Right lung (tissue), 5 donors: ENCODE results near the gene APBA2. TPM values are rescaled to one million over a fixed set of nuclear protein-coding genes. Genes with fewer than 3 reads are reported as not detected.

Source experiments
- DNase-seq, 2 donors: peaks; one replicate each; pipeline ENCODE4 v3.0.0-alpha.2; 2013
- polyA plus RNA-seq, 5 donors: library from polyadenylated mRNA; unstranded; fragments of 120-200 nt; gene quantifications; one replicate each; pipeline versions ENCODE4 v1.2.1 to v1.2.3, GENCODE V29; 2013; ENCODE audit warnings: inconsistent platforms in 1 of 5, low replicate concordance in 1 of 5; ENCODE audit not compliant: insufficient read length in 5 of 5, insufficient read depth in 1 of 5

Gene APBA2
- polyA plus RNA-seq, 5 donors, result 8.5 to 14.6 (median 11.5) TPM

- no peak for DNase-seq
Observed at GRCh38 chr15:28934645-28935044, 48.9 kb downstream of the APBA2 start.

GRCh38 chr15:28935316-28935715 lies 49.5 kb downstream of the APBA2 start:
- no peak for DNase-seq

- DNase-seq, result no peak
Observed at GRCh38 chr15:28936081-28936480, 50.3 kb downstream of the APBA2 start.

GRCh38 chr15:28936481-28936881 lies 50.7 kb downstream of the APBA2 start:
- no peak for DNase-seq

- no peak for DNase-seq
Observed at GRCh38 chr15:28937271-28937670, 51.5 kb downstream of the APBA2 start.

DNA sequence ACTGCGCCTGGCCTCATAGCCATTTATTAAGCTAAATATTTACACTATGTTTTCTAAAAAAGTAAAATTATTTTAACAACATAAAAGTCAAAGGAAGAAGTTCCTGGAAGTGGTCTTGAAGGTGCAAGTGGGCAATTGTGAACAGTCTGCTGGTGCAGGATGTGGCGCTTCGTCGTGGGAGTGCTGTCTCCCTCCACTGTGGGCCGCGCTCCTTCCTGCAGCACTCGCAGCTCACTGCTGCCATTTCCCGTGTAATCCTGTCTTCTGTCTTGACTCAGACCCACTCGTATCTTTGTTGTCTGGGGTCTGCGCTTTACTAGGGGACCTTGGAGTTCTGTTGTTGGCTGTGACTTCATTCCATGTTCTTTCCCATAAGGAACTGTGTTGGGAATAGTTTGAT lies 56.3 kb downstream of the APBA2 start:
- no peak for DNase-seq

DNA sequence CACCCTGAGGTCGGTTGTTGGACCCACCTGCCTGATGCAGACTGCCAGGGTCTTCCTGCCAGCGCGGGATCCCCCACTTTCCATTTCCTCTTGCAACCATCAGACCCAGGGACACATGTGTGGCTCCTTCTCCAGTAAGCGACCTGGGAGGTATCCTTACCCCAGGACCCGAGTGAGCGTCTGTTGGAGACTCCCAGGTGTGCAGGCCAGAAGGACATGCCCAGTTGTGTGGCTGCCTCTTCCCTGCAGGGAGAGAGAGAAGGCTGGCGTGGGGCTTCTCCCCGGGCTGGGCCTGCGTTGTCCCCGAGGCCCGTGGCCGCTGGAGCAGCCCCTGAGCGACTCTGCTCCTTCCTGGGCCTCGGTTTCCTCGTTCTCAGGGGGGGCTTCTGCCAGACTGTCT lies 56.8 kb downstream of the APBA2 start:
- no peak for DNase-seq

- no peak for DNase-seq
Observed at GRCh38 chr15:28943146-28943545, 57.4 kb downstream of the APBA2 start.

DNA sequence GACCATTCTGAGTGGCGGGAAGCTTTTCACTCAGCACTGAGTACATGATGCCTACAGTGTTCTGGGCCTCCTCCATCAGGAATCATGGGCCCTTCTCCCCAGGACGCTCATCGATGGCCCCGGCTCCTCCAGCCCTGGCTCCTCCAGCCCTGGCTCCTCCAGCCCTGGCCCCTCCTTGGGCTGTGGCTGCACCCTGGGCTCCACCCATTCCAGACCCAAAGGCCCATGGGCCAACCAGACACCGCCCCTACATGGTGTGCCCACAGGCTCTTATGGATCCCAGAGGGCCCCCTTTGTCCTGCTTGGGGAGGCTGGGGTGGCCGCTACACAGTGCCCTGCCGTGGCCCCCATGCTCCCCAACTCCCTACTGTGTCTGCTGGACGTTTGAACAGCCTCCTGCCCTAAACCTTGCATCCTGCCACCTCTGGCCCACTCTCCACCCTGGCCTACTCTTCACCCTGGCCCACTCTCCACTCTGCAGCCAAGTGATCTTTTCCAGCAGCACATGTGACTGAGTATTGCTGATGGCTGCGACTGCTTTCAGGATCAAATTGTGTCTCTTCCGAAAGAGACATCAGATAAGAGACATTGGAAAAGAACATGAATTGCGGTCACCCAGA lies 57.9 kb downstream of the APBA2 start:
- no peak for DNase-seq

DNA sequence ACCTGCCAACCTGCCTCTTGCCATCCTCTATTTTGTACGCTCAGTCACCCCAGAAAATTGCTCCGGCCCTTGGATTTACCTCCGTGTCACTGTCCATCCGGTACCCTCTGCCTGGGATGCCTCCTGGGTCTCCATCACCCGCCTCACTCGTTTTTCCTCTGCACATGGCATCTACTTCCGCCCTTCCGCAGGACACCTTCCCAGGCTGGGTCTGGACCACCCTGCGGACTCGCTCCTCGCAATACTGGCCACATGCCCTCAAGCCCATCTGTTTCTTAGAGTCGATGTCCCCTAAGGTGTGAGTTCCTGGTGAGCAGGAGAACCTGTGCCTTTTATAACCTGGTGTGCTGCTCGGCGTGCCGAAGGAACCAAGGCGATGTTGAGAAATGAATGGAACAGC lies 58.5 kb downstream of the APBA2 start:
- DNase-seq, result no peak

DNA sequence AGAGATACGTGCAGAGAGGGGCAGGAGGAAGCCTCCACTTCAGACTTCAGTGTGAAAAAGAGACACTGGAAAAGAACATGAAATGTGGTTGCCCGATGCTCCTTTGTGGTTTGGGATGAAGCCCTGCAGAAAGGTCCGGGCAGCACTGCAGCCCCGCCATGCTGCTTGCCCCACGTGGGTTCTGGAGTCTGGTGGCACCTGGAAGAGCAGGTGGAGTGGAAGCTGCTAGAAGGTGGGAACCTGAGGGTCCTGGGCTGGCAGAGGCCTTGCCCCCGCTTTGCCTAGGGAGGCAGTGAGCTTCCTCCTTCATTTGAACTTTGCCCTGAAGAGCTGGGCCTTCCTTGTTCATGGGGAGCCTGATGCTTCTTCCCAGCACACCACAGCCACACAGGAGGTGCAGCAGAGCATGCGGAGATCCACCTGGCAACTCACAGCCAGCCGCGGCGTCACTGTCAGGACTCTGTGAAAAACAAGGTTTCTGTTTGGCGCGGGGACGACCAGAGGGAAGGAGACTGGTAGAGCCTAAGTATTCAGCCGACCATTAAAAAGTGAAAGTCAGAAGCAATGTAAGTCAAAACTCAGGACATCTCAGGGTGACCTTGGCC lies 59.0 kb downstream of the APBA2 start:
- DNase-seq, result no peak

- DNase-seq, result no peak
Observed at GRCh38 chr15:28945626-28946230, 60.0 kb downstream of the APBA2 start.

DNA sequence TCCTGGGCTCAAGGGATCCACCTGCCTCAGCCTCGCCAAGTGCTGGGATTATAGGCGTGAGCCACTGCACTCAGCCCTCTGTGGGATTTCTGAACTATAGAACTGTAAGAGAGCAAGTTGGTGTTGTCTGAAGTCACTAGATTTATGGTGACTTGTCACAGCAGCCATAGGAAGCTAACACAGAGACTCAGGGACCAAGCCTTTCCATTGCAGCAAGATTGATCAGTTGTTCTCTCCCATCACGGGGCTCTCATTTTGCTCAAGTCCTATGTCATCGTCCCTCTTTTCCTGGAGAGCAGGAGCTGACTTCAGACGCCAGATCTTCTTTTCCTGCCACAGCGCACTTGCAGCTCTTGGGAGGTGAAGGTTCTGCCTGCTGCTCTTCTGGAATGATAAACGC lies 61.0 kb downstream of the APBA2 start:
- no peak for DNase-seq

GRCh38 chr15:28947221-28947674 lies 61.5 kb downstream of the APBA2 start:
- DNase-seq, result no peak

DNA sequence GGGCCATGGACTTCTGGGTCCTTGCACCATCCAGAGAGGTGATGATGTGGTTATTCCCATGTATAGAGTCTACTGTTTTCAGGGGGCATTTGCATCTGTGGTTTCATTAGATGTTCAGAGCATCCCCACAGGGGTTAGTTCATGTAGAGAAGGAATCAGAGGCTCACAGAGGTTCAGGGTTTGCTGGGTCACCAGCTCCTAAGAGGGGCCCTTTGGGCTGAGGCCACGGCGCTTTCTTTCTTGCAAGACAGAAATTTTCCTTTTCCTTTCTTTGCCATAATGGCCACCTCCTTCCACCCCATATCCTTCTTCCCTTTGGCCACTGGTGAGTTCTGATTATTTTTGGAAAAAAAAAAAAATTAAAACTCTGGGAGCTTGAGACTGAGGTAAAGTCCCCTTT lies 62.3 kb downstream of the APBA2 start:
- no peak for DNase-seq

GRCh38 chr15:28950916-28951315 lies 65.1 kb downstream of the APBA2 start:
- no peak for DNase-seq

- DNase-seq, result peak; percentile 32 to 41
Observed at GRCh38 chr15:28952666-28953491, 67.1 kb downstream of the APBA2 start.

- no peak for DNase-seq
Observed at GRCh38 chr15:28953573-28954195, 67.9 kb downstream of the APBA2 start.

GRCh38 chr15:28954466-28955159 lies 68.8 kb downstream of the APBA2 start:
- no peak for DNase-seq

DNA sequence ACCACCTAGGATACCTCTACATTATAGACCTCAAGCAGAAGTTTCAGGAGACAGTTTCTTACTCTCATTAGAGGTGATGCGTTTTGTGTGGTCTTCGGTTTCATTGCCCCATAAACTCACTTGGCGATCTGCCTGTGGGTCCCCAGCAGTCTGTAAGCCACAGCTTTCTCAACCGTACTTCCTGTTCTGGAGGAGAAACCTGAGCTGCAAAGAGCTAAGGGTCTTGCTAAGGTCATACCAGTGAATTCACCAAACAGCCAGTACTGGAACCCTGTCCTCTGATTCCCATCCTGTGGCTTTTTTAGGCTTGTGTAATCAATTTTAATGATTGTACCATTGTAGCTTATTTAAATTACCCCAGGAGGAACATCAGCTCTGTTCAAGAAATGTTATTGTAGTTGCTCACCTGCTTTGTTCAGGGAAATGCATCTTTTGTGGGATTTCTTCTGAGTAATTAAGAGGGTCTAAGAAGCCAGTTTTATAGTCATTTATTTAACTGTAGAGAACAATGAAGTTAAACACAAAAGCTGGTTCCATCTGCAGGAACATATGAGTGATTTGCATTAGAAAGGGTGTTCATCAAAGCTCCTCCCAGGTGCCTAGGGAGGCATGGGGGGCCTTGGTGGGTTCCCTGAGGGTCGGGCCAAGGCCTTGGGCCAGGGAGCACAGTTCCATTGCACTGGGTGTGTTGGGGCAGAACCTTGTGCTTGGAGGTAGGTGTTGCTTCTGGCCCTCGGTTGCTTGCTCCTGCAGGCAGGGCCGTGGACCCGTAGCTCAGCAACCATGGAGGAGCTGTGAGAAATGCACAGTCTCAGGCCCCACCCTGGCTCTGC lies 69.6 kb downstream of the APBA2 start:
- no peak for DNase-seq
